AG04450 (cell line): ENCODE data around the gene FFAR2. TPM values are rescaled to one million over a fixed set of nuclear protein-coding genes. Genes with fewer than 3 reads are reported as not detected.

ENCODE experiments used
- CTCF ChIA-PET: fragments of 300-600, 350-600 bp; formaldehyde crosslinking; extraction: SDS; loops from one replicate; lab custom pipeline; 2022; ENCODE audit warnings: antibody characterized with exemption, inconsistent platforms; lab: Charles Lee
- POLR2A ChIA-PET: fragments of 350-600 bp; formaldehyde crosslinking; extraction: SDS; loops from one replicate; lab custom pipeline; 2021; ENCODE audit warnings: antibody characterized with exemption, inconsistent platforms; lab: Yijun Ruan, JAX
- DNase-seq: peaks from one replicate; pipeline ENCODE4 v3.0.0-alpha.2; 2011; ENCODE audit warnings: low read depth, low spot score
- H3K27ac ChIP-seq: one replicate; pipeline ENCODE4 v1.5.1; 2012; ENCODE audit warnings: low read depth, low read length, control low read depth
- H3K27me3 ChIP-seq: one replicate; pipeline ENCODE4 v1.6.0; 2012; ENCODE audit warnings: low read length; ENCODE audit not compliant: control insufficient read depth, insufficient read depth
- H3K4me3 ChIP-seq: 2 replicates; pipeline ENCODE4 v1.5.1; 2011; ENCODE audit warnings: mild to moderate bottlenecking, low read depth, low read length, control low read depth
- H3K9me3 ChIP-seq: 2 replicates; pipeline ENCODE4 v1.5.1; 2012; ENCODE audit warnings: low read length; ENCODE audit not compliant: control insufficient read depth, insufficient read depth
- CTCF ChIP-seq: IDR thresholded peaks from 2 replicates; pipeline ENCODE4 v1.5.1; 2011; ENCODE audit warnings: low read depth, low read length, control low read depth, inconsistent platforms
- polyA plus RNA-seq: library from polyadenylated mRNA; depleted of rRNA; stranded (reverse); fragments of >200 nt; gene quantifications from 2 replicates; pipeline ENCODE4 v1.2.3, GENCODE V29; 2011

FFAR2 gene
- polyA plus RNA-seq, 1 experiment: not detected

- CTCF ChIA-PET: no interaction called here
- no peak for DNase-seq
- POLR2A ChIA-PET: no interaction called here
- Histone ChIP-seq H3K4me3 (no peak overlapping the region), H3K27ac (no peak overlapping the region), H3K9me3 (no peaks in the 10 kb centered on the region), H3K27me3 (peaks cover 11% of the 10 kb centered on the region)
- TF ChIP-seq CTCF: no peak
These were observed 10.6 kb upstream of the FFAR2 start for GRCh38 chr19:35437406-35437951.

GRCh38 chr19:35438096-35438495, 10.0 kb upstream of the FFAR2 start:
- ChIA-PET CTCF (no interaction called here), POLR2A (no interaction called here)
- Histone ChIP-seq H3K27ac (no peak overlapping the region), H3K4me3 (no peak overlapping the region), H3K9me3 (no peaks in the 10 kb centered on the region), H3K27me3 (peaks cover 11% of the 10 kb centered on the region)
- no peak for TF ChIP-seq CTCF
- no peak for DNase-seq

- H3K27me3 ChIP-seq: peaks cover 11% of the 10 kb centered on the region
- no peak for TF ChIP-seq CTCF
- ChIA-PET CTCF (no interaction called here), POLR2A (no interaction called here)
- no peak for DNase-seq
- no peak overlapping the region for H3K4me3 ChIP-seq
- H3K9me3 ChIP-seq: no peaks in the 10 kb centered on the region
- no peak overlapping the region for H3K27ac ChIP-seq
These were observed 9.5 kb upstream of the FFAR2 start for GRCh38 chr19:35438527-35438926.

- TF ChIP-seq CTCF: no peak
- POLR2A ChIA-PET: no interaction called here
- Histone ChIP-seq H3K27ac (no peak overlapping the region), H3K9me3 (no peaks in the 10 kb centered on the region), H3K4me3 (no peak overlapping the region), H3K27me3 (peaks cover 11% of the 10 kb centered on the region)
- DNase-seq: no peak
- CTCF ChIA-PET: no interaction called here
These were observed 8.1 kb upstream of the FFAR2 start for GRCh38 chr19:35439921-35440320.

GRCh38 chr19:35442091-35442490, 6.0 kb upstream of the FFAR2 start:
- peaks cover 12% of the 10 kb centered on the region for H3K27me3 ChIP-seq
- H3K27ac ChIP-seq: no peak overlapping the region
- DNase-seq: no peak
- POLR2A ChIA-PET: no interaction called here
- no peaks in the 10 kb centered on the region for H3K9me3 ChIP-seq
- TF ChIP-seq CTCF: no peak
- no peak overlapping the region for H3K4me3 ChIP-seq
- CTCF ChIA-PET: no interaction called here
